ENCODE measurements around the gene RHCG.

The RHCG gene

GRCh38 chr15:89498574-89498906 lies 2.2 kb upstream of the RHCG start:
- ChIA-PET POLR2A (ENCODE audit: low non-redundant PET) (interaction anchor here (0.7 kb wide), 1 partner anchor 175 kb away, joined by 3 read pairs; no protein-coding TSS in a partner anchor), CTCF (interaction anchor here (0.6 to 0.7 kb wide), 3 partner anchors 32 to 139 kb away, joined by 3 to 4 read pairs (median 3); no protein-coding TSS in a partner anchor)
- DNase-seq (ENCODE audit: low spot score), result no peak
- TF ChIP-seq, protein P1, sequence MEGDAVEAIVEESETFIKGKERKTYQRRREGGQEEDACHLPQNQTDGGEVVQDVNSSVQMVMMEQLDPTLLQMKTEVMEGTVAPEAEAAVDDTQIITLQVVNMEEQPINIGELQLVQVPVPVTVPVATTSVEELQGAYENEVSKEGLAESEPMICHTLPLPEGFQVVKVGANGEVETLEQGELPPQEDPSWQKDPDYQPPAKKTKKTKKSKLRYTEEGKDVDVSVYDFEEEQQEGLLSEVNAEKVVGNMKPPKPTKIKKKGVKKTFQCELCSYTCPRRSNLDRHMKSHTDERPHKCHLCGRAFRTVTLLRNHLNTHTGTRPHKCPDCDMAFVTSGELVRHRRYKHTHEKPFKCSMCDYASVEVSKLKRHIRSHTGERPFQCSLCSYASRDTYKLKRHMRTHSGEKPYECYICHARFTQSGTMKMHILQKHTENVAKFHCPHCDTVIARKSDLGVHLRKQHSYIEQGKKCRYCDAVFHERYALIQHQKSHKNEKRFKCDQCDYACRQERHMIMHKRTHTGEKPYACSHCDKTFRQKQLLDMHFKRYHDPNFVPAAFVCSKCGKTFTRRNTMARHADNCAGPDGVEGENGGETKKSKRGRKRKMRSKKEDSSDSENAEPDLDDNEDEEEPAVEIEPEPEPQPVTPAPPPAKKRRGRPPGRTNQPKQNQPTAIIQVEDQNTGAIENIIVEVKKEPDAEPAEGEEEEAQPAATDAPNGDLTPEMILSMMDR (conservative IDR thresholded peaks at IDR 0.05; ENCODE audit: low read depth), result no peak
- H3K27ac ChIP-seq, result peak overlapping the region; percentile 79

DNA sequence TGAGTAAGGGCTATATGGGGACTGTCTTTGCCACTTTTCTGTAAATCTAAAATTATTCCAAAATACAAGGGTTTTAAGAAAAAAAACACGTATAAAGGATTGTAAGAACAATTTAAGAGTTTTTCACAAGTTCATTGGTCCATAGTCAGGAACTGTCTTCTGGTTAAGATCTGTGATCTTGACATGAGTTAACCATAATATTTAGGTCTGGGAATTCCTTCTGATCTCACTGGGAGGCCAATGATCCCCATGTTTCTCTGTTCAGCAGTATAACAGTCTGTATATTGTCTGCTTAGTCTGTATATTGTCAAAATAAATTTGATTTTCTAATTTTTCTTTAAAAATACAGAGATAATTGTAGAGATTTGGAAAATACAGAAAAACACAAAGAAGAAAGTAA lies 848 bp upstream of the RHCG start:
- no peak for DNase-seq (ENCODE audit: low spot score)
- H3K27ac ChIP-seq, result no peak overlapping the region
- CTCF ChIA-PET, result no interaction called here
- TF ChIP-seq, protein P1 (conservative IDR thresholded peaks at IDR 0.05; ENCODE audit: low read depth), result no peak
- POLR2A ChIA-PET (ENCODE audit: low non-redundant PET), result no interaction called here

DNA sequence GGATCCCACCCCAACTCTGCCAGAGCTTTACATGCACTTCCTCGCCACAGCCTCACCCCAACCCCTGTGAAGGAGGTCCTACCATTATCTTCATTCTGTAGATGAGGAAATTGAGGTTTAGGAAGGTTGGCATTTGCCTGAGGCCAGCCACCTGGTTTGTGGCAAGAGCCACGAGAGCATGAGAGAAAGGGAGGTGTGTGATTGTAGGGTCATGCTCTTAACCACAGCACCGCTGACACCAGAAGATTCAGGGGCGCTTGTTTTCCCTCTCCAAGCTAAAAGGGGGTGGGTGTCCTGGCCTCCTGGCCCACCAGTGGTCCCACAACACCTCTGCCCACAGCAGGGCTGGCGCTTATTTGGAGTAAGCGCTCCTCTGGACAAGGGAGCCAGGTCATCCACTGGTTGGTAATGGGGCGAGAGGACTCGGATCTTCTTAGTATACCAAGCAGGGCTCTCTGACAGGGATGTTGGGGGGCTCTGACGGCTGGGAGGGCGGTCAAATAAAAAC lies 691 bp downstream of the RHCG start:
- no peak overlapping the region for H3K27ac ChIP-seq
- TF ChIP-seq, protein P1 (conservative IDR thresholded peaks at IDR 0.05; ENCODE audit: low read depth), result no peak

GRCh38 chr15:89494941-89495637 lies 1.3 kb downstream of the RHCG start:
- no peak for DNase-seq (ENCODE audit: low spot score)
- TF ChIP-seq, protein P1 (conservative IDR thresholded peaks at IDR 0.05; ENCODE audit: low read depth), result peak; percentile 44
- CTCF ChIA-PET, result interaction anchor here (0.6 to 0.7 kb wide), 3 partner anchors 22 to 78 kb away, joined by 3 to 4 read pairs (median 3); no protein-coding TSS in a partner anchor
- POLR2A ChIA-PET (ENCODE audit: low non-redundant PET), result no interaction called here
- no peak overlapping the region for H3K27ac ChIP-seq

More for the DNA sequence above, 691 bp downstream of the RHCG start:
- POLR2A ChIA-PET (ENCODE audit: low non-redundant PET), result no interaction called here
- no peak for DNase-seq (ENCODE audit: low spot score)
- CTCF ChIA-PET, result interaction anchor here (0.6 kb wide), 1 partner anchor 66 kb away, joined by 3 read pairs; no protein-coding TSS in a partner anchor

GRCh38 chr15:89494031-89494430 lies 2.4 kb downstream of the RHCG start:
- POLR2A ChIA-PET (ENCODE audit: low non-redundant PET), result no interaction called here
- H3K27ac ChIP-seq, result no peak overlapping the region

DNA sequence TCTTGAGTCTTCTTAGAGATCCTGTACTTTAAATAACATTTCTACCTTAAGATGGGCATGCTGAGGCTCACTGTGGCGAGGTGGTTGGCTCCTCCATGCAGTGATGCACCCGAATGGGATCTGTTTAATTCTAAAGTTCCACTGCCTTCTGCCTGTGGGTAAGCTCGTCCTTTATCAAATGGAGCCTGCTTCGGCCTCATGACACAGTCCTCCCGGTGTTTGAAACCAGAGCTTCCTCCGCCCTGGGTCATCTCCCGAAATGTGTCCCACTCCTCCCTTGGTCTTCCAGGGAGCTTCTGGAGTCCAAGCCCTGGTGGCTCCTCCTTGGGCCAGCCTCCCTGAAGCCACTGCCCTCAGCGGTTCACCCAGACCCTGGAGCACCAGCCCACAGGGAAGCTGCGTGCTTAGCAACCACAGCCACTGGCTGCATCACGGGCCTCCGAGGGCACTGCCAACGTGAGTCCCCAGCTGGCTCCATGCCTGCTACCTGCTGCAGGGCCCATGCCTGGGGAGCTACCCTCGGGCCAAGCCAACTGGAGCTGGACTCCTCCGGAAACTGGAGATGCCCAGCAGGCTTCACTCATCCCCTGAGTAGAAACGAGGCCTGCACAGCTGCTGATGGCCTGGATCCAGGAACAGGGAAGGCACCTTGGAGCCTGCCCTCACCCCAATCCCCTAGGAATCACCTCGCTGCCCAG lies 3.3 kb downstream of the RHCG start:
- H3K27ac ChIP-seq, result no peak overlapping the region
- DNase-seq (ENCODE audit: low spot score), result no peak
- ChIA-PET POLR2A (ENCODE audit: low non-redundant PET) (no interaction called here), CTCF (interaction anchor here (0.9 to 1.1 kb wide), 2 partner anchors 18 to 51 kb away, joined by 3 read pairs; no protein-coding TSS in a partner anchor)
- TF ChIP-seq, protein P1 (conservative IDR thresholded peaks at IDR 0.05; ENCODE audit: low read depth), result no peak

More at GRCh38 chr15:89494031-89494430, 2.4 kb downstream of the RHCG start:
- no peak for DNase-seq (ENCODE audit: low spot score)
- CTCF ChIA-PET, result interaction anchor here (0.7 to 0.9 kb wide), 2 partner anchors 51 to 72 kb away, joined by 3 to 4 read pairs; no protein-coding TSS in a partner anchor
- TF ChIP-seq, protein P1 (conservative IDR thresholded peaks at IDR 0.05; ENCODE audit: low read depth), result no peak

Data from RWPE1 (cell line).